Measurements from ENCODE around the gene RBM4B. TPM values are rescaled to one million over a fixed set of nuclear protein-coding genes. Genes with fewer than 3 reads are reported as not detected.

Gene RBM4B
- total RNA-seq, 1 donor from 2014 or later = 61.2 TPM

DNA sequence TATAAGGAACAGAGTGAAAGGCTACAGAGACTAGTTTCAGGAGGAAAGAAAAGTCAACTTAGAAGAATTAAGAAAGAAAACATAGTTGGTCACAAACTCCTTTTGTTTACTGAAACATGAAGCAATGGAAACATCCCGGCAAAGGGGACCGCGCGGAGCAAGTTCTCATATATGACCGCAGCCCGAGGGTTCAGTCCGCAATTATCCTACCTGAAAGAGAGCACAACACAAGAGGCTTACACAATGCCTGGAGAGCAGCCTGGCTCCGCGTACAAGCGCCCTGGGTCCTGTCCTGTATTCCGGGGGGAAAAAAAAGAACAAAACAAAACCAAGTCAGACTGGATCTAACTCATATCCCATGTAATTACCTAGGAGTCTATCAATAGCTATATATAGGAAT lies 12.3 kb downstream of the RBM4B start:
- TF ChIP-seq, protein P1, sequence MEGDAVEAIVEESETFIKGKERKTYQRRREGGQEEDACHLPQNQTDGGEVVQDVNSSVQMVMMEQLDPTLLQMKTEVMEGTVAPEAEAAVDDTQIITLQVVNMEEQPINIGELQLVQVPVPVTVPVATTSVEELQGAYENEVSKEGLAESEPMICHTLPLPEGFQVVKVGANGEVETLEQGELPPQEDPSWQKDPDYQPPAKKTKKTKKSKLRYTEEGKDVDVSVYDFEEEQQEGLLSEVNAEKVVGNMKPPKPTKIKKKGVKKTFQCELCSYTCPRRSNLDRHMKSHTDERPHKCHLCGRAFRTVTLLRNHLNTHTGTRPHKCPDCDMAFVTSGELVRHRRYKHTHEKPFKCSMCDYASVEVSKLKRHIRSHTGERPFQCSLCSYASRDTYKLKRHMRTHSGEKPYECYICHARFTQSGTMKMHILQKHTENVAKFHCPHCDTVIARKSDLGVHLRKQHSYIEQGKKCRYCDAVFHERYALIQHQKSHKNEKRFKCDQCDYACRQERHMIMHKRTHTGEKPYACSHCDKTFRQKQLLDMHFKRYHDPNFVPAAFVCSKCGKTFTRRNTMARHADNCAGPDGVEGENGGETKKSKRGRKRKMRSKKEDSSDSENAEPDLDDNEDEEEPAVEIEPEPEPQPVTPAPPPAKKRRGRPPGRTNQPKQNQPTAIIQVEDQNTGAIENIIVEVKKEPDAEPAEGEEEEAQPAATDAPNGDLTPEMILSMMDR (IDR thresholded peaks at IDR 0.05; ENCODE audit: partially characterized antibody, unreplicated experiment) = no peak
- Mint-ChIP-seq H3K27me3 (ENCODE audit: unreplicated experiment) (no peaks in the 10 kb centered on the region), H3K27ac (ENCODE audit: unreplicated experiment) (no peak overlapping the region), H3K4me1 (ENCODE audit: low read depth, unreplicated experiment) (peaks cover 5% of the 10 kb centered on the region), H3K9me3 (ENCODE audit: unreplicated experiment) (peaks cover 1% of the 10 kb centered on the region), H3K4me3 (ENCODE audit: unreplicated experiment) (no peak overlapping the region), H3K36me3 (ENCODE audit: unreplicated experiment) (no peaks in the 10 kb centered on the region)
- DNase-seq = no peak

DNA sequence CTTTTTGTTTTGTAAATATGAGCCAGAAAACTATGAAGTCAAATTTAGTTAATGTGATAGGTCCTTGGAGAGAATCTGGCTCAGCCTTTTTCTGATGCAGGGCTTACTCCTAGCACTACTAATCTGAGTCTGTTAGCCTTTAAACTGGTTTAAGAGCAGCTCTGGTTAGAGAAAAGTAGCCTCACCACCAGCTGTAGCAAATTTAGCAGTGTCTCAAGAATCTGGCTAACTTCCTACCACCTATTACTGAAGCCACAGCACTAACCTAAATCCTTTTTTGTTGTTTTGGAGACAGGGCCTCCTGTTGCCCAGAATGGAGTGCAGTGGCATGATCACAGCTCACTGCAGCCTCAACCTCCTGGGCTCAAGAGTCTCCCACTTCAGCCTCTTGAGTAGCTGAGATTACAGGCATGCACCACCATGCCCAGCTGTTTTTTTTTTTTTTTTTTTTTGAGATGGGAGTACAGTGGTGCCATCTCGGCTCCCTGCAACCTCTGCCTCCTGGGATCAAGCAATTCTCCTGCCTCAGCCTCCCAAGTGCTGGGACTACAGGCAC lies 13.9 kb downstream of the RBM4B start:
- no peak for DNase-seq
- peaks cover 2% of the 10 kb centered on the region for H3K27me3 Mint-ChIP-seq (ENCODE audit: unreplicated experiment)
- H3K9me3 Mint-ChIP-seq (ENCODE audit: unreplicated experiment) = peaks cover 1% of the 10 kb centered on the region
- no peaks in the 10 kb centered on the region for H3K36me3 Mint-ChIP-seq (ENCODE audit: unreplicated experiment)
- H3K27ac Mint-ChIP-seq (ENCODE audit: unreplicated experiment) = no peak overlapping the region
- H3K4me1 Mint-ChIP-seq (ENCODE audit: low read depth, unreplicated experiment) = peaks cover 4% of the 10 kb centered on the region
- TF ChIP-seq, protein P1 (IDR thresholded peaks at IDR 0.05; ENCODE audit: partially characterized antibody, unreplicated experiment) = no peak
- no peak overlapping the region for H3K4me3 Mint-ChIP-seq (ENCODE audit: unreplicated experiment)

DNA sequence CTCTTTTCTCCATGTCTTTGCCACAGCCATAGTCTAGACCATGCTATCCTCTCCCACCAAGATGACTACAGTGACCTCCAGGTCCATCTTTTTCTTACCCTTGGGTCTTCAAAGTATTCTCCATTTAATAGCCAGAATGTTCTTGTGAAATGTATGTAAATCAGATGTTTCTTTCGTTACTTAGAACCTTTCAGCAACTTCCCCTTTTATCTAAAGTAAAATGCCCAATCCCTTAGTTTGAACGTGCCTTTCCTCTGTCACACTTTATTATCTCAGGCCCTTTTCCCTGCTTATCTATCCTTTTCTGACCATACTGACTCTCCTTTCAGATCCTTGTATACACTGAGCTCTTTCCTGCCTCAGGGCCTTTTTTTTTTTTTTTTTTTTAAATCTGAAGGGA lies 17.9 kb downstream of the RBM4B start:
- Mint-ChIP-seq H3K9me3 (ENCODE audit: unreplicated experiment) (peaks cover 1% of the 10 kb centered on the region), H3K4me1 (ENCODE audit: low read depth, unreplicated experiment) (no peaks in the 10 kb centered on the region), H3K27ac (ENCODE audit: unreplicated experiment) (no peak overlapping the region), H3K4me3 (ENCODE audit: unreplicated experiment) (no peak overlapping the region), H3K36me3 (ENCODE audit: unreplicated experiment) (no peaks in the 10 kb centered on the region), H3K27me3 (ENCODE audit: unreplicated experiment) (peaks cover 2% of the 10 kb centered on the region)
- DNase-seq = no peak
- TF ChIP-seq, protein P1 (IDR thresholded peaks at IDR 0.05; ENCODE audit: partially characterized antibody, unreplicated experiment) = no peak

DNA sequence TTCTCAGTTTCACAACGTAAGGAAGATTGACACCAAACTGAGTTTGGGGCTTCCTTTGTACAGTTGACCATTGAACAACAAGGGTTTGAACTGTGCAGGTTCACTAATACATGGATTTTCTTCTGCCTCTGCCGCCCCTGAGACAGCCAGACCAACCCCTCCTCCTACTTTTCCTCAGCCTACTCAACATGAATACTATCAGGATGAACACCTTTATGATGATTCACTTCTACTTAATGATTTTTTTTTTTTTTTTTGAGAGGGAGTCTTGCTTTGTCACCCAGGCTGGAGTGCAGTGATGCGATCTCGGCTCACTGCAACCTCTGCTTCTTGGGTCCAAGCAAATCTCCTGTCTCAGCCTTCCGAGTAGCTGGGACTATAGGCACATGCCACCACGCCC lies 24.6 kb downstream of the RBM4B start:
- H3K9me3 Mint-ChIP-seq (ENCODE audit: unreplicated experiment) = peaks cover 1% of the 10 kb centered on the region

DNA sequence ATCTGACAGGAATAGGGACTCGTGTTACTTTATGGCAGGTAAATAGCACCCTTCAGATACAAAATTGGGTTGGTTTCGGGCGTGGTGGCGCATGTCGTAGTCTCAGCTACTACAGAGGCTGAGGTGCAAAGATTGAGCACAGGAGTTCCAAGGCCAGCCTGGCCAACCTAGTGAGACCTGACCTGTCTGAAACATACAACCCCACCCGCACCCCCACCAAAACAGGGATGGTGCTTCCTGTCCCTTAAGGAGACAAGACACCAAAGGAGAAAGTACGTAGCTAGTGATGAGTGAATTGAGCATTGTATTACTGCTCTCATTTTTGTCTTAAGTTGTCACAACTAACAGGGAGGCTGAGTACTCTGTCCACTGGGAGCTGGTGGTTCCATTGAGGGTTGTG lies 25.0 kb downstream of the RBM4B start:
- H3K4me1 Mint-ChIP-seq (ENCODE audit: low read depth, unreplicated experiment) = no peaks in the 10 kb centered on the region
- H3K9me3 Mint-ChIP-seq (ENCODE audit: unreplicated experiment) = peaks cover 1% of the 10 kb centered on the region
- H3K36me3 Mint-ChIP-seq (ENCODE audit: unreplicated experiment) = no peaks in the 10 kb centered on the region
- no peak overlapping the region for H3K4me3 Mint-ChIP-seq (ENCODE audit: unreplicated experiment)
- peaks cover 2% of the 10 kb centered on the region for H3K27me3 Mint-ChIP-seq (ENCODE audit: unreplicated experiment)
- DNase-seq = no peak
- no peak overlapping the region for H3K27ac Mint-ChIP-seq (ENCODE audit: unreplicated experiment)
- TF ChIP-seq, protein P1 (IDR thresholded peaks at IDR 0.05; ENCODE audit: partially characterized antibody, unreplicated experiment) = no peak

More for the DNA sequence above, 24.6 kb downstream of the RBM4B start:
- Mint-ChIP-seq H3K27ac (ENCODE audit: unreplicated experiment) (no peak overlapping the region), H3K27me3 (ENCODE audit: unreplicated experiment) (peaks cover 2% of the 10 kb centered on the region), H3K4me3 (ENCODE audit: unreplicated experiment) (no peak overlapping the region), H3K36me3 (ENCODE audit: unreplicated experiment) (no peaks in the 10 kb centered on the region), H3K4me1 (ENCODE audit: low read depth, unreplicated experiment) (no peaks in the 10 kb centered on the region)
- DNase-seq = no peak
- TF ChIP-seq, protein P1 (IDR thresholded peaks at IDR 0.05; ENCODE audit: partially characterized antibody, unreplicated experiment) = no peak

All from glutamatergic neuron (in vitro differentiated cells).